ENCODE data around the gene NLN. TPM values are rescaled to one million over a fixed set of nuclear protein-coding genes. Genes with fewer than 3 reads are reported as not detected.
A peak's percentile ranks its signal among the peaks of the same experiment; 100 is the strongest.
"Not testable (repeated sequence)": the region's sequence is repeated elsewhere in the genome, so short reads cannot be mapped to it uniquely, and the experiment has no call there.

NLN gene
- total RNA-seq, 1 experiment from 2014 or later: 42.1 TPM

GRCh38 chr5:65771266-65771665, 49.3 kb downstream of the NLN start:
- no peak for DNase-seq (ENCODE audit: unreplicated experiment)
- Mint-ChIP-seq H3K9me3 (ENCODE audit: unreplicated experiment) (peaks cover 8% of the 10 kb centered on the region), H3K4me1 (ENCODE audit: insufficient read depth, unreplicated experiment) (peaks cover 18% of the 10 kb centered on the region), H3K4me3 (ENCODE audit: unreplicated experiment) (no peak overlapping the region), H3K36me3 (ENCODE audit: insufficient read depth, unreplicated experiment) (peaks cover 13% of the 10 kb centered on the region), H3K27ac (ENCODE audit: low read depth, unreplicated experiment) (no peak overlapping the region), H3K27me3 (ENCODE audit: insufficient read depth, unreplicated experiment) (no peaks in the 10 kb centered on the region)
- CTCF ChIA-PET: no interaction called here
- POLR2A ChIA-PET: interaction anchor here (0.9 to 1.2 kb wide), 2 partner anchors 10 to 157 kb away, joined by 3 to 6 read pairs; no protein-coding TSS in a partner anchor
- no peak for TF ChIP-seq CTCF (IDR thresholded peaks at IDR 0.05; ENCODE audit: unreplicated experiment)
- no TSS peak for BruUV-seq (replicated peaks)
- intact Hi-C loops (cut with micrococcal nuclease): no loop called here

GRCh38 chr5:65772963-65773362, 51.0 kb downstream of the NLN start:
- POLR2A ChIA-PET: interaction anchor here (1.0 to 4.7 kb wide), 5 partner anchors 30 to 156 kb away, joined by 3 to 22 read pairs (median 16); partner anchors contain the start of genes NLN and SGTB
- BruUV-seq (replicated peaks): not testable (repeated sequence)

GRCh38 chr5:65774346-65774745, 52.3 kb downstream of the NLN start:
- Mint-ChIP-seq H3K9me3 (ENCODE audit: unreplicated experiment) (no peaks in the 10 kb centered on the region), H3K4me3 (ENCODE audit: unreplicated experiment) (no peak overlapping the region), H3K27ac (ENCODE audit: low read depth, unreplicated experiment) (peak overlapping the region; percentile 59), H3K27me3 (ENCODE audit: insufficient read depth, unreplicated experiment) (no peaks in the 10 kb centered on the region), H3K36me3 (ENCODE audit: insufficient read depth, unreplicated experiment) (peaks cover under 1% of the 10 kb centered on the region), H3K4me1 (ENCODE audit: insufficient read depth, unreplicated experiment) (peaks cover 11% of the 10 kb centered on the region)
- no TSS peak for BruUV-seq (replicated peaks)
- ChIA-PET POLR2A (interaction anchor here (0.6 to 4.7 kb wide), 10 partner anchors 10 to 373 kb away, joined by 3 to 22 read pairs (median 4); partner anchors contain the start of genes ERBIN, NLN and SGTB), CTCF (interaction anchor here (0.8 to 1.6 kb wide), 3 partner anchors 9 to 38 kb away, joined by 3 to 10 read pairs (median 3); no protein-coding TSS in a partner anchor)
- peak; percentile 74 for DNase-seq (ENCODE audit: unreplicated experiment)
- TF ChIP-seq CTCF (IDR thresholded peaks at IDR 0.05; ENCODE audit: unreplicated experiment): no peak
- intact Hi-C loops (cut with micrococcal nuclease): no loop called here

More at GRCh38 chr5:65772963-65773362, 51.0 kb downstream of the NLN start:
- H3K4me1 Mint-ChIP-seq (ENCODE audit: insufficient read depth, unreplicated experiment): peaks cover 18% of the 10 kb centered on the region
- H3K27me3 Mint-ChIP-seq (ENCODE audit: insufficient read depth, unreplicated experiment); H3K4me3 Mint-ChIP-seq (ENCODE audit: unreplicated experiment); H3K9me3 Mint-ChIP-seq (ENCODE audit: unreplicated experiment); DNase-seq (ENCODE audit: unreplicated experiment); H3K36me3 Mint-ChIP-seq (ENCODE audit: insufficient read depth, unreplicated experiment); H3K27ac Mint-ChIP-seq (ENCODE audit: low read depth, unreplicated experiment); intact Hi-C loops (cut with micrococcal nuclease): not testable (repeated sequence)
- CTCF ChIA-PET: interaction anchor here (0.6 to 1.6 kb wide), 5 partner anchors 31 to 534 kb away, joined by 3 to 10 read pairs (median 4); no protein-coding TSS in a partner anchor

- no peak for DNase-seq (ENCODE audit: unreplicated experiment)
- no TSS peak for BruUV-seq (replicated peaks)
- H3K27ac Mint-ChIP-seq (ENCODE audit: low read depth, unreplicated experiment): no peak overlapping the region
- peaks cover 11% of the 10 kb centered on the region for H3K36me3 Mint-ChIP-seq (ENCODE audit: insufficient read depth, unreplicated experiment)
- intact Hi-C loops (cut with micrococcal nuclease): no loop called here
- ChIA-PET CTCF (interaction anchor here (0.6 to 0.8 kb wide), 3 partner anchors 11 to 134 kb away, joined by 3 read pairs; no protein-coding TSS in a partner anchor), POLR2A (interaction anchor here (0.6 to 4.7 kb wide), 5 partner anchors 20 to 153 kb away, joined by 3 to 22 read pairs (median 16); partner anchors contain the start of genes NLN and SGTB)
- H3K4me1 Mint-ChIP-seq (ENCODE audit: insufficient read depth, unreplicated experiment): peaks cover 6% of the 10 kb centered on the region
- no peaks in the 10 kb centered on the region for H3K9me3 Mint-ChIP-seq (ENCODE audit: unreplicated experiment)
- no peak overlapping the region for H3K4me3 Mint-ChIP-seq (ENCODE audit: unreplicated experiment)
- no peak for TF ChIP-seq CTCF (IDR thresholded peaks at IDR 0.05; ENCODE audit: unreplicated experiment)
- no peaks in the 10 kb centered on the region for H3K27me3 Mint-ChIP-seq (ENCODE audit: insufficient read depth, unreplicated experiment)
Measured at GRCh38 chr5:65775476-65775875, 53.5 kb downstream of the NLN start.

Data from MCF 10A (cell line).